ENCODE results near the gene SCN10A. TPM values are rescaled to one million over a fixed set of nuclear protein-coding genes. Genes with fewer than 3 reads are reported as not detected.

SCN10A gene
- total and polyA plus RNA-seq, 9 of the 15 experiments (the other 6 are each of a cell fraction or from before 2014, with no cell fraction given): not detected

GRCh38 chr3:38805765-38806386 is 10.1 kb downstream of the SCN10A start:
- peak; percentile 75 to 87 (median 79) for DNase-seq (ENCODE audit: extremely low read depth in 1 of 4, low spot score in 3 of 4)
- no peak overlapping the region for H3K4me2 ChIP-seq (ENCODE audit: insufficient read depth, low read length)
- H3K9me3 ChIP-seq (replicated peaks; ENCODE audit: control insufficient read depth, insufficient read depth, low read depth, low read length): no peaks in the 10 kb centered on the region
- intact Hi-C loops (cut with micrococcal nuclease) (no loop called here), in situ Hi-C loops (cut with MboI) (no loop called here)
- BruUV-seq (replicated peaks): no TSS peak
- H3K27ac ChIP-seq (ENCODE audit: extremely low read depth, low read depth, low read length): no peak overlapping the region
- no peaks in the 10 kb centered on the region for H3K4me1 ChIP-seq (replicated peaks in 1 of 2; ENCODE audit: control insufficient read depth in 2 of 2, insufficient read depth in 2 of 2, low read length in 2 of 2)
- ChIA-PET POLR2A (interaction anchor here (0.6 to 1.3 kb wide), 5 partner anchors 10 to 86 kb away, joined by 3 to 7 read pairs (median 3); partner anchors contain the start of gene SCN10A), CTCF (ENCODE audit: low intra/inter-chr PET ratio) (no interaction called here)
- peak; percentile 87 for FAIRE-seq
- H3K79me2 ChIP-seq (ENCODE audit: control insufficient read depth, insufficient read depth, low read length): no peaks in the 10 kb centered on the region
- WGBS (ENCODE audit: insufficient coverage, low coverage, missing lambda C conversion rate): 0% methylated on average over 9 of the region's 9 CpGs
- no peaks in the 10 kb centered on the region for H4K20me1 ChIP-seq (replicated peaks; ENCODE audit: control insufficient read depth, insufficient read depth, low read length)
- no peaks in the 10 kb centered on the region for H3K9me1 ChIP-seq (ENCODE audit: control insufficient read depth, insufficient read depth, low read length)
- ATAC-seq: peak; percentile 89
- no peak overlapping the region for H3K4me3 ChIP-seq
- no peaks in the 10 kb centered on the region for H3K27me3 ChIP-seq (ENCODE audit: control insufficient read depth in 2 of 2, insufficient read depth in 2 of 2, low read length in 2 of 2)
- H3K36me3 ChIP-seq (ENCODE audit: control insufficient read depth, insufficient read depth, low read length): no peaks in the 10 kb centered on the region
- no peak overlapping the region for H3K9ac ChIP-seq (ENCODE audit: insufficient read depth in 1 of 2, low read depth in 2 of 2, low read length in 2 of 2)
- H2AFZ ChIP-seq (ENCODE audit: low read depth, low read length): no peak overlapping the region
- TF ChIP-seq ZNF134 (CRISPR knock-in tag; conservative IDR thresholded peaks at IDR 0.05) (peak; percentile 67), ZBTB33 (CRISPR knock-in tag; IDR thresholded peaks at IDR 0.05) (peak; percentile 80), SNAPC5 (CRISPR knock-in tag; IDR thresholded peaks at IDR 0.05) (no peak), TRIM24 (IDR thresholded peaks at IDR 0.05) (peak in 1 of 2 experiments; percentile 54; a peak in 1 of 4 replicates), RB1 (IDR thresholded peaks at IDR 0.05; ENCODE audit: low read depth) (peak; percentile 43; the same call in 1 of the 2 replicates), USF2 (CRISPR knock-in tag; IDR thresholded peaks at IDR 0.05) (peak; percentile 79), HDAC8 (tag; IDR thresholded peaks at IDR 0.05) (0 out of 2 replicates have a peak, but pooled peaks have one; percentile 62), SIN3A (IDR thresholded peaks at IDR 0.05; ENCODE audit: borderline replicate concordance in 2 of 2, control insufficient read depth in 1 of 2, low read depth in 2 of 2, low read length in 2 of 2) (peak; percentile 94 to 98; a peak in 3 of 4 replicates), ZMIZ1 (IDR thresholded peaks at IDR 0.05; ENCODE audit: low read depth in 2 of 2, low read length in 2 of 2) (no peak), ZNF197 (CRISPR knock-in tag; IDR thresholded peaks at IDR 0.05; ENCODE audit: low read depth) (peak; percentile 99), GMEB1 (CRISPR knock-in tag; IDR thresholded peaks at IDR 0.05) (peak; percentile 38; the same call in 1 of the 2 replicates), JUND (IDR thresholded peaks at IDR 0.05; ENCODE audit: borderline replicate concordance, low read depth, low read length) (peak; percentile 40; the same call in 1 of the 2 replicates), JUND (tag; IDR thresholded peaks at IDR 0.05; ENCODE audit: borderline replicate concordance, low read depth, low read length) (peak; percentile 66; the same call in 2 of the 3 replicates)
